Amniotic epithelial cell (primary cell): Measurements from ENCODE around the gene KRTAP12-3.
"Not testable (repeated sequence)": the region's sequence is repeated elsewhere in the genome, so short reads cannot be mapped to it uniquely, and the experiment has no call there.

Experiments
- DNase-seq: peaks from one replicate; pipeline ENCODE4 v3.0.0-alpha.2; 2010; ENCODE audit warnings: low read depth

KRTAP12-3 gene

GRCh38 chr21:44657635-44658540 lies at the start of gene KRTAP12-3:
Gene KRTAP12-3 (plus strand): TSS chr21:44657932. CDS start chr21:44657980, 48 bp downstream.
- no peak for DNase-seq

- no peak for DNase-seq
Measured at GRCh38 chr21:44609193-44609592, 48.5 kb upstream of the KRTAP12-3 start.

DNA sequence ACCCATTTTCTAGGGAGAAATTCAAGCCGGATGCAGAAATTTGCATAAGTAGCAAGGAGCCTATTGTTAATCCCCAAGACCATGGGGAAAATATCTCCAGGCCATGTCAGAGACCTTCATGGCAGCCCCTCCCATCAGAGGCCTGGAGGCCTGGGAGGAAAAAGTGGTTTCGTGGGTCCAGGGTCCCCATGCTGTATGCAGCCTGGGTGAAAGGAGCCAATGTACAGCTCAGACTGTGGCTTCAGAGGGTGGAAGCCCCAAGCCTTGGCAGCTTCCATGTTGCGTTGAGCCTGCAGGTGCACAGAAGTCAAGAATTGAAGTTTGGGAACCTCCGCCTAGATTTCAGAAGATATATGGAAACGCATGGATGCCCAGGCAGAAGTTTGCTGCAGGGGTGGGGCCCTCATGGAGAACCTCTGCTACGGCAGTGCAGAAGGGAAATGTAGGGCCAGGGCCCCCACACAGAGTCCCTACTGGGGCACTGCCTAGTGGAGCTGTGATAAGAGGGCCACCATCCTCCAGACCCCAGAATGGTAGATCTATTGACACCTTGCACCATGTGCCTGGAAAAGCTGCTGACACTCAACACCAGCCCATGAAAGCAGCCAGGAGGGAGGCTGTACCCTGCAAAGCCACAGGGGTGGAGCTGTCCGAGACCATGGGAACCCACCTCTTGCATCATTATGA lies 47.4 kb upstream of the KRTAP12-3 start:
- not testable (repeated sequence) for DNase-seq

DNA sequence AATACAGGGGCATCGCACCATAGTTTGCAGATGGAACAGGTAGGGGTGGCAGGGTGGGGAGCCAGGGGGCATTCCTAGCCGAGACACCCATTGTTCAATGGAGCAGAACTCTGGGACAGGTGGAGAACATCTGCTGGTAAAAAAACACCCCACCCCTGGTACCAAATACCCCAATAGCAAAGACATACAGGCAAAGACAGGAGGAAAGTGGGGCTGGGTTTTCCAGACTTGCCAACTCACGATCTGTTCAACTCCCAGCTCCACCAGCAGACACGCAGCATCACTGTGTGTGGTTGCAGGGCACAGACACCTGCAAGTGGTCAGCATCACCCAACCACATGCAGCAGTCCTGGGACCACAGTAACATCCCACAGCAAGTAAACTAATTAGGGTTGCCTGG lies 46.2 kb upstream of the KRTAP12-3 start:
- DNase-seq: no peak

DNA sequence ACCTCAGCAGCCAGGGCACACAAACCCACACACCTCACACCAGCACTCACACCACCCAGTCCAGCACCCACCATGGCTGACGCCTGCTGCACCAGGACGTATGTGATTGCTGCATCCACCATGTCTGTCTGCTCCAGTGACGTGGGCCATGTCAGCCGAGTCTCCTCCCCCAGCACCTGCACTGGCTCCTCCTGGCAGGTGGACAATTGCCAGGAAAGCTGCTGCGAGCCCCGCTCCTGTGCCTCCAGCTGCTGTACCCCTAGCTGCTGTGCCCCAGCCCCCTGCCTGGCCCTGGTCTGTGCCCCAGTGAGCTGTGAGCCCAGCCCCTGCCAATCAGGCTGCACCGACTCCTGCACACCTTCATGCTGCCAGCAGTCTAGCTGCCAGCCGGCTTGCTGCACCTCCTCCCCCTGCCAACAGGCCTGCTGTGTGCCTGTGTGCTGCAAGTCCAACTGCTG lies 45.7 kb upstream of the KRTAP12-3 start, which contains the start of gene KRTAP10-8:
TSS of gene KRTAP10-8 (plus strand) at position 51 of the 458 bp plus-strand sequence. CDS start at position 73, 22 bp downstream.
- no peak for DNase-seq

GRCh38 chr21:44612669-44613229 lies 45.0 kb upstream of the KRTAP12-3 start:
- DNase-seq: no peak

DNA sequence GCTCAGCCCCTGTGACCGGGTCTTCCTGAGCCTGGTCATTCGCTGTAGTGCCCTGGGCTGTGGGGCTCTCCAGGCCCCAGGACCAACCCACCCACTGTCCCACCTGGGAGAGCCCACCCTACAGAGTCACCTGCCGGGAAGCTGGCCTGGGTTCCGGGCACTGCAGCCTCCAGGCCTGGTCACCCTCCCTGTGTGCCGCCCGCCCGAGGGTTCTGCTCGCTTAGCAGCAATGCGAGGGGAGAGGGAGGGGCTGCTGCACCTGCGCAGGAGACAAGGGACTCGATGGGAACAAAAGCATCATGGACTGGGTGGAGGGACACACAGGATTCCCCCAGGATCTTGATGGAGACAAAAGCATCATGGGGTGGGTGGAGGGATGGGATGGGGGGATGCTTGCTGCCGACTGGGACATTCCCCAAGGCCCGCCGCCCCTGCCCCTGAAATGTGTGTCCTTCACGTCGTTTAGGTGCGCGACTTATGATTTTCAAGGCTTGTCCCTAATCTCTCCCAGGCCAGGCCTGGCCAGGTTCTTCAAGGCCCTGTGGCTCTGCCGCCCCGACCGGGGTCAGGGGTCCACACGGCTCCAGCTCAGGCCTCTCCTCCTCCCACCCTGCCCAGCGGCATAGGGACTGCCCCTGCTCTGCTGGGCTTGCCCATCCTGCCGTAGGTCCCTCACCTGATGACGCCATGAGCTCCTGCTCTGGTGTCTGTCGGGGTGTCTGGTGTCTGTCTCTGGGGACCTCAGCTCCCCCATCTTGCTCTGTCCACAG lies 44.2 kb upstream of the KRTAP12-3 start:
- no peak for DNase-seq

DNA sequence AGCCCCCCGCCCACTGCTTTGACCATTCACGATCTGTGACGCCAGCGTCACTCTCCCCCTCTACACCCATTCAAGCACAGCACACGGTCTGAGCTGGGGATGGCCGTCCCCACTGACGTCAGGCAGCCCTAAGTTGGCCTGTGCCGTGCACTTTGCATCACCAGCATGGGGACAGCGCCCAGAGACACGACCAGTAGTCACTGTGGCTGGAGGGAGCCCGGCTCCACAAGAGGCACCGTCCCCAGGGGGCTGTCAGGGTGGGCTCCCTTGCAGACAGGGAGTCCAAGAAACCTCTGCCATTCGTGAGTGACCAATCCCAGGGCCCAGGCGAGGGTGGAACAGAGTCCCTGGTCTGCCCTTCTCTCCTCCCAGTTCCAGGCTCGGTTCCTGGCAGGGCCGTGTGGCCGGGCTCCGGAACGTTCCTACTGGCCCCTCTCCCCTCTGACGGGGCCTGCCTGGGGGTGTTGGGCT lies 43.5 kb upstream of the KRTAP12-3 start:
- no peak for DNase-seq

DNA sequence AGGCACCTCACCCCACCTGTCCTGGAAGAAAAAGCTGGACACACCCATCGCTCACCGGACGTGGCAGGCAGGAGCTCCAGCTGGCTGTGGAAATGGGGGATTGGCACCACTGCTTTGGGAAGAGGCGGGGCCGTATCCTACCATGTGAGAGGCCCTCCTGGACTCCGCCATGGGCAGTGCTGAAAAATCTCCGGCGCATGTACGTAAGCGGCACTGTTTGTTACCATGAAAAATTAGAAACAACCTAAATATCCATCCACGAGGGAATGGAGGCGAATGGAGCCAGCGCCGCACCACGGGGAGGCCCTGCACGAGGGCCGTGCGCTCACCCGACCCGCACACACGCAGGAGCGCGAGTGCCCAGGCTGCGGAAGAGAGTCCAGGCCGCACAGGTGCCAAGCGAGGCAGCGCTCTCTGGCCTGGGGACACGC lies 42.8 kb upstream of the KRTAP12-3 start:
- DNase-seq: no peak

- no peak for DNase-seq
Measured at GRCh38 chr21:44615466-44615865, 42.3 kb upstream of the KRTAP12-3 start.

GRCh38 chr21:44615911-44616590 lies 41.7 kb upstream of the KRTAP12-3 start:
- no peak for DNase-seq

GRCh38 chr21:44616591-44616926 lies 41.2 kb upstream of the KRTAP12-3 start:
- DNase-seq: no peak

DNA sequence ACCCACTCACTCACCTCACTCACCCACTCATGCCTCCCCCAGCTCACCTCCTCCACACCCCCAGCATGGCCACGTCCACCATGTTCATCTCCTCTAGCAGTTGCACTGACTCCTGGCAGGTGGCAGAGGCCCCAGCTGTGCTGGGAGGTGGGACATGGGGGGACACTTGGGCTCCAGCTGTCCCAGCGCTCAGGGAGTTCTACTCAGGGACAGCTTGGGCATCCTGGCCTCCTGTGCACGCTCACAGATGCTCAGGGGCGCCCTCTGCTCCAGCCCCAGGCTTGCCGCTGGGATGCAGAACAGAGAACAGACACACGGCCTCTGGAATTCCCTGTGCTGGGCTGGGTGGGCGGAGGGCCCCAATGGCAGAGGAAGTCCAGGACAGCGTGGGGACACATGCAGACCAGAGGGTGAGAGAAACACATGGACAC lies 40.6 kb upstream of the KRTAP12-3 start:
- DNase-seq: no peak

DNA sequence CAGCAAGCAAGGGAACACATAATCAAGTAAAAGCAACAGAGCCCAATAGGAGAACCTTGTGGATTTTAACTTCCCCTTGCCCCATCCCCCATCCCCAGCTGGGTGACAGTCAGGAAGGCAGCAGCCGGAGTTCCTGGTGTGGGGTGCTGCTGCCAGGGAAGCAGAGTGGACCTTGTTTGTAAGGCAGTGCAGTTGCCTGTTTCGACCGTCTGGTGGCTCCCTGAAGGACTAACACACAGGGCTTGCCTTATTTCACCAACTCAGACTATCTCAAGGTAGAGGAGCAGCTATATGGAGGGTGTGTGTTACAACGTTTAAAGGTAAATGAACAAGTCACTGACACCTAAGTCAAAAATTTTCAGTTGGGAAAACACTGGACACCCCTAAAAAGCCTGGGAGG lies 39.2 kb upstream of the KRTAP12-3 start:
- no peak for DNase-seq

GRCh38 chr21:44618909-44619308 lies 38.8 kb upstream of the KRTAP12-3 start:
- no peak for DNase-seq

GRCh38 chr21:44619886-44620285 lies 37.8 kb upstream of the KRTAP12-3 start:
- no peak for DNase-seq

- DNase-seq: no peak
Measured at GRCh38 chr21:44623575-44623974, 34.2 kb upstream of the KRTAP12-3 start.

GRCh38 chr21:44625756-44626155 lies 32.0 kb upstream of the KRTAP12-3 start:
- no peak for DNase-seq

DNA sequence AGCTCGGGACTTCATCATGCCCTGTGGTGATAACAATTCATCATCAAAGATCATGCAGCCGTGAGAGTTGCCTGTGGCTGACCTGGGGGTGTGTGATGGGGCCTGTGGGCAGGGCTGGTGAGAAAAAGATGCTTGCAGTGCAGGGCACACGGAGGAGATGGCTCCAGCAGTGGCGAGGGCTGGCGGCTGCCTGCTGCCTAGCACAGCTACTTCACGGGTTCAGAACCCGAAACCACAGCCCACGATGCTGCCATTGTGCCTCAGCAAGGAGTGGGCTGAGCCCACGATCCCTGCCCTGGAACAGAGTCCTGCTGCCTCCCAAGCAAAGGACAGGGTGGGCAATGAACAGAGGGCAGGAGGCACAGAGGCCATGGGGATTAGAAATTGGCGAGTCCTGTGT lies 31.5 kb upstream of the KRTAP12-3 start:
- DNase-seq: no peak

DNA sequence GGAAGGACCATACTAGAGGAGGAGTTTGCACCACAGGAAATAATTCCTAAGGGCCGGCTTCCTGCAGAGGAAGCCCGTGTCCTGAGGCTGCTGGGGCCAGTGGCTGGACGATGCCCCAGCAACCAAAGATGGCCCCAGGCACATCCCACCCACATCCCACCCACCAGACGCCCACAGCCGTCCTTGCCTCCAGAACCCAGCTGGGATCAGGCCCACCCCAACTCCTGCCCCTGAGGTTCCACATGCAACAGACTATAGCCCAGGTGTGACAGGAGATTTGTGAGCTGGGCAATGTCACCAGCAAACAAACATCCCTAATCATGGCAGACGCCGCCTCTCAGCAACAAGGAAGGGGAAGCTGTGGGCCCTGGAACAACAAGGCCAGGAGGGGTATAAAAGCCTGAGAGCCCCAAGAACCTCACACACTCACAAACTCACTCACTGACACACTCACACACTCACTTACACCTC lies 31.0 kb upstream of the KRTAP12-3 start, which contains the start of gene KRTAP10-9:
TSS of gene KRTAP10-9 (plus strand) at position 421 of the 471 bp plus-strand sequence. CDS start 79 bp downstream, outside the sequence.
- DNase-seq: no peak
